Measurements from ENCODE around the gene DSCAML1.

DSCAML1 gene

DNA sequence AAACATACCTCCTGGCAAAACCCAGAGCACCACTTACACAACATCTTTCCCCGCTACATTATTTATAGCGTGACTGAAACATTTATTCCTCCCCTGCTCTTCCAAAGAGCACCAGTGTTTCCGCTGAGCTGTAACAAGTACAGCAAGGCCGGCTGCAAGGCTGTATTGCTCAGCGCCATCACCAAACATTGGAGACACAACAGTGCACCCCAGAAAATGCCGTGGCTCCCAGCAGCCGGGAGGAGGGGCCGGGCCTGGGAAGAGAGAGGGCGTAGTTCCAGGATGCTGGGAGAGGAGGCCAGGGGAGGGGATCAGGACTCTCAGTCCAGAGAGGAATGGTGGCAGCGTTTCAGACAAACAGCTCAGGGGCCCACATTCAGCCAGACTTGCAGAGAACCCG lies 133.2 kb downstream of the DSCAML1 start:
- no peak for DNase-seq (ENCODE audit: low read depth)

DNA sequence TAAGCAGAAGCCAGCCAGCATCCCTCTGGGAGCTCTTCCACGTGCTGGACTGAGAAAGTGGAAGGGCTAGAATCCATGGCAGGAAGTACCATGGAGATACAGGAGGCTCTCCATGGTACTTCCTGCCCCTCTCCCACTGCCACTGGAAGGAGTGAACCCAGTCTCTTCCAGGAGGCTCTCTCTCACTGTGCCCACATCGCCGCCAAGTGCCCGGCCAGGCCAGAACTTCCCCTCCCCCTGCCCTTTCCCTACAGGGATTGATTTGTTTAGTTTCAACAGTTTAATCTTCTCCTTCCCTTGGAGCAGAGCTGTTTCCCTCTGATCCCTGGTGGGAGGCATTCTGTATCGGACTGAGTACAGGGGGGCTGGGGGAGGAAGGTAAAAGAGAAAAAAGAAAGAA lies 133.6 kb downstream of the DSCAML1 start:
- DNase-seq (ENCODE audit: low read depth): no peak

DNA sequence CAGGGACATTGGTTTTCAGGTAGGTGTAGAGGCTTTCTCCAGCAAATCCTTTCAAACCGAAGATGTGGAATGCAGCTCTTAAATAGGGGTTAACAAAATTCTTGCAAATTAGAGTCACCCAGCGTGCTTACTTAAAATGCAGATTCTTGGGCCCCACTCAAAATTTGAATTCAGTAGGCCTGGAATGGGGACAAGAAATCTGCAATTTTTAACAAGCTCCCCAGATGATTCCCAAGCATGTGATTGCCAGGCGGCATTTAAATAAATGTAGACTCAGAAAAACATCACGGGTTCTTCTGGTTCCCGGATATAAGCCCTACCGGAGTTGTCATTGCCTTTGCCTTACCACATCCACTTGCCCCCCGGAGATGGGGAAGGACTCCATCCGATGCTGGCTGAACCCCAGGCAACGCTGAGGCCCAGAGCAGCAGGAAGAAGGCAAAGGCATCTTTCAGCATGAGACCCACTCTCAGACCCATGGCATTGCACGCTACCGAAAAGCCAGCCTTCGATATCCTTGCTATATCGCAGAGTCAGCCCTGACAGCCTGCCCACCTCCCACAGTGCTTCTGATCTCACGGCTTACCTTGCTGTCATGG lies 134.2 kb downstream of the DSCAML1 start:
- no peak for DNase-seq (ENCODE audit: low read depth)

DNA sequence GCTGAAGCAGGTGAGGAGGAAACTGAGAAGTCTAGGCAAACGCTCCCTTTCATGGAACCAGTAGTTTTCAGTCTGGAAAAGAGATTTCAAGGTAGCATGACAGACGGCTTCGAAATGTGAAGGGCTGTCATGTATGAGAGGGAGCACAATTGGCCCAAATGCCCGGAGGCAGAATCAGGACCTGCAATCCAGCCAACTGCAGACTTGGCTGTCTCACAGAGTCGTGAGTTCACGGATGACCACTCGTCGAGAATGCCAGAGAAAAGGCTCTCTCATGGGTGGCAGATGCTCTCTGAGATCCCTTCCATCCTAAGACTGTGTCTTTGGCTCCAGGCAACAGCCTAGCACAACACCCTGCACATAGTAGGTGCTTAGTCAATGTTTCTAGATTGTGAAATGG lies 134.8 kb downstream of the DSCAML1 start:
- no peak for DNase-seq (ENCODE audit: low read depth)

DNA sequence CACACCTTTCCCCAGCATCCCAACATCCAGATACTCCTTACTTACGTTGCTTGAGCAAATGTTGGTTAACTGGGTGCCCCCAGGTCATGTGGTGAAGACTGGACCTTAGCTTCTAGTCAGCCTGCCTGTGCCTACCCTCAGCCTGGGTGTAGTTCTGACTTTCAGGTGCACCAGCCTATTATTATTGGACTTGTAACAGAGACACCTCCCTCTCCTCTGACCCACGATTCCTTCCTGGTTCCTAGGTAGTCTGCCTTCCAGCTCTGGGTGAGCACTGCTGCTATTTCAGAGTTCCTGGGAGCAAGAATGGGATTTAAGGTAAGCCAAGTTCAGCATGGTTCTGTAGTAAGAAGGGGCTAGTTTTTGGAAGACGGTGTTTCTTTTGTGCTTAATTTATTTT lies 138.2 kb downstream of the DSCAML1 start:
- DNase-seq (ENCODE audit: low read depth): no peak

DNA sequence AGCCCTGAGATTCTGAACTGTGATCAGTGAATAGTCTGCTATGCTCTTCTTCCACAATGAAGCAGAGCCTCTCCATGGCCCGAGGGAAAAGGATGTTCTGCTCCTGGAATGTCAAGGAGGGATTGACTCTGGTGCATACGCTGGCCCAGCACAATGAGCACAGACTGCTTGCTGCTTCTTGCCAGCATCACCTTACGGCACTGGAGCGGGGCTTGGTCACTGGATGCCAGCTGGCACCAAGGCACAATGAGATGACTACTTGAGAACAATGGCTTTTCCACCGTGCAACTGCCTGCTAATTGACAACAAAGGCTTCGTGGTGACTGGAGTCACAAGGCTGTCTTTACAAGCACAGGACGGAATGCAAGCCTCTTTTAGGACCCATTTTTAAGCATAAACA lies 139.2 kb downstream of the DSCAML1 start:
- no peak for DNase-seq (ENCODE audit: low read depth)

DNA sequence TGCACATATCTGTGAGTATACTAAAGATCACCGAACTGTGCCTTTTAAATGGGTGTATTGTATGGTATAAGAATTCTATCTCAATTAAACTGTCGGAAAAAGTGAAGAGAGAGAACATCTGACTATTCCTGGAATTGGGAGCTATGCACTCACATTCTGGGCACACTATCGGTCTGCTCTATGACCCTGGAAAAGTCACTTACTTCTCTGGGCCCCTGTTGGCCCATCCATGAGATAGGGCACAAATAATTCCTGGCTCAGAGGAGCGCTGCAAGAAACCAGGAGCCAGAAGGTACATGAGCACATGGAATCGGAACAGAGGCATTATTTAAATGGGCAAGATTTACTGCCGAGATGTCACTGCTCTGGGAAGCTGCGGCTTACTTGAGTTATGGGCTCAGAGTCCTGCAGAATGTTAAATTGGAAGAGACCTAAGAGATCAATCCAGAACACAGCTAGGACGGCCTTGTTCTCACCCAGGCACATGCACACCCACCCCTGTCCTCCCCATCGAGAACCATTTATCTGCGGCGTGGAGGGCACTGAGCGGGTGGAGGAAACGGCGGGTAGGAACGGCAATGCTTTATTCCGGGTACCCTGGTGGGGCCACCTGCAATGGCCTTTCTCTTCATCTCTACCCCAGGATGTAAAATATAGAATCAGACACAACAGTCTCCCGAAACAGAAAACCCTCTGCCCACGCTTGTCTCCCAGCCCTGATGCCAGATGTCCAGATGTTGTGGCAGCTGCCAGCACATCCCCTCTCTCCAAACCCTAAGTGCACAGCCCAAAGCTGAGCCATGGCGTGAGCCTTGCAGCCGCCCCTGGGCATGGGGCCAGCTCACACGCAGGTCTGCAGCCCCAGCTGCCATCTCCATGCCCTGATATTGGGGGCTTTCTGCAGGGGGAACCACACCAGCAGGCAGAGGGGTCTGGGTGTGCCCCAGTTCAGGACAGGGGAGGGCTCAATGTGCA lies 142.4 kb downstream of the DSCAML1 start:
- DNase-seq (ENCODE audit: low read depth): no peak

DNA sequence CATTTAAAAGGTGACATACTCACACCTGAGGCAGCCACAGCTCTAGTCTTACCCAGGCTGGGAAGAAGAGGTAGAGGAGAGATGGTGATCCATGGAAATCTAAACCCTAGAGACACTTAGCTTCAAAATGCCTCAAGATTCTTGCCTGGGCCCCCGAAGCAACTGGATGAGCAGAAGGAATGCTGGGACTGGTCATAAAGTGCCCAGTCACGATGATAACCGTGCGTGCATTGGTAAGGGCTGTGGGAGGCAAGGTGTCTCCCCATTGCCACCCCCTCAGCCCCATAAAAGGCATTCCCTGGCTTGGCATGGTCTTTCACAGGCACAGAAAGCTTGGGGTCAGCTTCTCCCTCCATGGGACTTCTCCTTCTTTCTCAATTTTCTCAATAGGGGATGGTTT lies 144.5 kb downstream of the DSCAML1 start:
- DNase-seq (ENCODE audit: low read depth): no peak

DNA sequence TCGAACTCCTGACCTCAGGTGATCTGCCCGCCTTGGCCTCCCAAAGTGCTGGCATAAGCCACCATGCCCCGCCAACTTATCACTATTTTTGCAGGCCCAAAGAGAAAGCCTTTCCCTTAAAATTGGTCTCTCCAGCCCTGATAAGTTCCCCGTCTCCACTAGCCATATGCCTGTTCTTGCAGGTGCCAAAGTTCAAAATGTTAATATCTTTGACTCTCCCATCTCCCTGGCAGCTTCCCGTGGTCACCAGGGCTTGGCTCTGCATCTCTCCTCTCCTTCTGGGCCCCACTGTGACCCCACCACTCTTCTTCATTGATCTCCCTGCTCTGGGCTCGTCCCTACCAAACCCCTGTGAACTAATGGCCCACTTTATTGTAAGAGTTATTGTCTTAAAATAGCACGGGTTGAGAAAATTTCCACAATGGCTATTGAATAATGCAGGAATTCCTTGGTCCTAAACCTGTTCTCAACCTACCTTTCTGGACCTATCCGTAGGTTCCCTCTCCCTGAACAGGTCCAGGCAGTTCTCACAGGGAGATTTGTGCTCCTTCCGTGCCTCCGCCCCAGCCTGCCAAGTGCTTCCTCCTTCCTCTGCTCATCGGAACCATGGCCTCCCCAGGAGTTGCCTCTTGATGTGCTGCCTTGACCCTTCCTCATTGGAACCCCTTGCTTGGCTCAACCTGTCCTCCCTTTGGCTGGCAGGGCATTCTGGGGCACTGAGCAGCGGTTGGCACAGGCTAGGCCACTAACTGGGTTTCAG lies 147.5 kb downstream of the DSCAML1 start:
- DNase-seq (ENCODE audit: low read depth): no peak

DNA sequence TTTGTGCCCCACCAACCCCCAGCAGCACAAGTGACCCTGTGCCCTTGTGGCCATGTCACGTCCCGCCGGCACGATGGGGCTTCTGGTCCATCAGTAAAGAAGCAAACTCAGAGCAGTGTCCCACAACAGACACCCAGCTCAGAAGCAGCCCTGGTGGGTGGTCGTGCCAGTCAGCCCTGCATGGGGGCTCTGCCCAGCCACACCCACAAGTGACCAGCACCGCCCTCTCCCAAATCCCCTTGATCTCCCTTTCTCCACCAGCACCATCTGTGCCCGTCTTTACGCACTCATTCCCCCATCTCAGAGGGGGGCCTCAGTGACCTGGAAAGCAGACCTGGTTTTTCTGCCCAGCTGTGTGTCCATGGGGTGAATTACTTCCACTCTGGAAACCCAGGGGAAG lies 149.1 kb downstream of the DSCAML1 start:
- no peak for DNase-seq (ENCODE audit: low read depth)

DNA sequence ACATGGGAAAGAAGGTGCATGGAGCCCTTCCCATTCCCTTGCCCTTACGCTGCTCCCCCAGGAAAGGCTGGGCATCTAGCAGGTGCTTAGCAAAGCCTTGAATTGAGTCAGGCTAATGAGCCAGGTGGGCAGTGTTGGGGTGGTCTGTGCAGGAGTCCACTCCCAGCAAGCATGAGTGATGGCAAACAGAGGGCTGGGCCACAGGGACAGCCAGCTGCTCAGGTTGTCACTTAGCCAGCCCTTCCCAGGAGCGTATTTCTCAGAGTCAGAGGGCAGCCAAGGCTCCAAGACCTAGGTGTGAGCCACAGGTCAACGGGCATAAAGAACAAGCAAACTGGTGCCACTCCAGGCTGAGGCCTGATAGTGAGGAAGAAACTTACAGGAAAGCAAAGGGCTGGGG lies 149.8 kb downstream of the DSCAML1 start:
- DNase-seq (ENCODE audit: low read depth): no peak

DNA sequence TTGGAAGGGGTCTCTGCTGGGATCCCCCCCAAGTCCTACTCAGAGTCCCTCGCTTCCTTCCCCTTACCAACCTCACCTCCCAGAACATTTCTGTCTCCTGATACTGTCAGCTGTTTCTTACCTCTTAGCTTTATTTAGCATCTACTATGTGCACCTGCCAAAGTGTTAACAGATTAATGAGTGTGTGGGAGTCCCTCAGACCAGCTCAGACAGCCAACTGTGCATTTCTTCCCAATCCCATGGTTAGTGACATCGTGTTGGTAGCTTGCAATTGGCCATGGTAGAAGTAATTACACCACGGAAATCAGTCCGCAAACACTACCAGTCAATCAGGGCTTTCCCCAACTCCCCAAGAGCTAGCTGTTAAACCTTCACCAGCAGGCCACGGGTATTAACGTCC lies 150.6 kb downstream of the DSCAML1 start:
- no peak for DNase-seq (ENCODE audit: low read depth)

DNA sequence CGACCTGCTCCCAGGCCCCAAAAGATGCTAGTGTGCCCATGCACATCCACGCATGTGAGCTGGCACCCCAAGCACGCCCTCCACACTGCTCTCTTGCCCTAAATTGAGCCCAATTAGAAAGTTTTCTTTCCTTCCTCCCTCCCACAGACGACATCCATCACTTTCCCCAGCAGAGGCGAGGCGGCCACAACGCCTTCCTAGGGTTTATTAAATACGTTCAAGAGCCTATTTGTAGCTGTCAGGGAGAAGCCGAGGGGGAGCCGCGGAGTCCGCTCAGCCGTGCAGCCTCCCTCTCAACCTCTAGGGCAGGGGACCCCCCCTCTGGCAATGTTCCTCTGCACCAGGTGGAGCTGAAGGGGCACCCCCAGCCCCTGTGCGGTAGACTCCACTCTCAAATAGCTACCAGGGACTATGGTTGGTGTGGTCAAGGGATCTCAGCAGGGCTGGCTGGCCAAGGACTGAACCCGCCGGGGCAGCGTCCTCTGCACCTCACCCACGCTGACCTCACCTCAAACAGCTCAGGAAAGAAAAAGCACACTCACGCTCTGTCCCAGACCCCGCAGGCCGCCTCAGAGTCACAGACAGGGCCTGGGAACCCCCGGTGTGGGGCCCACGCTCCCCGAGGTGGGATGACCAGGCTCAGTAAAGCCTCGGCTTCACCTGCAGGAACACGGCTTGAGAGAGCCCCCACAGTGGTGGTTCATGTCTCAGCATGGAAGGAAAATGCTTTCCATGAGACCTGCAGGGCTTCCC lies 152.4 kb downstream of the DSCAML1 start:
- DNase-seq (ENCODE audit: low read depth): no peak

DNA sequence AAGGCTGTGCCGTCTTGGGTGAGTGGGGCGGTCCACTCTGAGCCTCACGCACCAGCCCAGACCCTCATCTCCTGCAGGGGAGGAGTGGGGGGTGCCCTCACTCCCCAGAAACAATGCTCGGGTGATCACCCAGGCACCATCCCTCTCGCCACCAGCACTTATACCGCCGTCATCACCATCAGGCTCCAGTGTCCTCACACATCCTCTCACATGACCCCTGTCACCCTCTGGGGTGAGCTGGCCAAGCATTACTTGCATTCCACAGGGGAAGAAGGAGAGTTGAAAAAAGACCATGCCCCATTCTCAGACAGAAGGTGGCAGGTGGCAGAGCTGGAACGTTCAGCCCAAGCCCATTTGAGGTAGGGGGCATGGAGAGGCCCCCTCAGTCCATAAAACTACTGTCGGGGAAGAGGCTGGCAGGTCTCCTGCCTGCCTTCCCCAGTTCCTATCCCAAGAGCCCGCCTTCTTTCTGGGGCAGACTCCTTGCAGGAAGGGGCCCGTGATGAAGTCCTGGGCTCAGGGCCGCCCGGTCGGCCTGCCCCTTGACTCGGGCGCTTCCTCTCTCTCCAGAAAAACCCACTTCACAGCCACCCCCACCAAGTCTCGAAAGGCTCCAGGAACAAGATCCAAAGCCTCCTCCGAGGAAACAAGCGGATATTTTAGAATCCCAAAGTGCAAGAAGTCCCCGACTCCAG lies 153.3 kb downstream of the DSCAML1 start:
- no peak for DNase-seq (ENCODE audit: low read depth)

DNA sequence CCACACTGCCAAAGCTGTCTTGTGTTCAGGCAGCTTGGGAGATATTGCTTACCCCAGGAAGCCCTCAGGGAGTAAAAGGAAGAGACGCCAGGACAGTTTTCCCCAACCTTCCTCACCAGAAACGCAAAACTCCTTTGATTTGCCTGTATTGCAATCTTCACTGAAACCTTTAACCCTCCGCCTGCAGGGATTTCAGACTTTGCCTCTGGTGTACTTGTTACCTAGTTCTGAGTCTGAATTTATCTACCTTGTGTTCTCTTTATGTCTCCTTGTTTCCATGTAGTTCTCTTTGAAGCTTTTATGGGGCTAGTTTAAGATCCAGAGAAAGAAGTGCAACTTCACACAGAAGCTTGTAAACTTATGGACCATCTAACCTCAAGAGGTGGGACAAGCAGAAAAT lies 154.2 kb downstream of the DSCAML1 start:
- DNase-seq (ENCODE audit: low read depth): no peak

DNA sequence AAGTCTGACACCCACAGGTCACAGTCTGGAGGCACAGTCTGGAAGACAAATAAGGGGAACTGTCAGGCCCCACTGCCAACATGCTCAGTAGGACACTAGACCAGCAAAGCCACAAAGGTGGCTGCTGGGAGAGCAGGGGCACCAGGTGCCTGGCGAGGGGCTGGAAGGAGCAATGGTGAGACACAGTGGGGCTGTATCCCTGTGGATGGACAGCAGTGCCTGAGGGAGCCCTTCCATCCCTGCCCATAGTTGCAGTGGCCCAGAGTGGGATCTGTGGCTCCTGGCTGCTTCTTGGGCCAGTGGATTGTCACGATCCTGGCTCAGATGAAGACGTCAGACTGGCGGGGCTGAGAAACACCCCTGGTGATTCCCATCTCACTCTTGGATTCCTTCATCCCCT lies 154.6 kb downstream of the DSCAML1 start:
- DNase-seq (ENCODE audit: low read depth): no peak

DNA sequence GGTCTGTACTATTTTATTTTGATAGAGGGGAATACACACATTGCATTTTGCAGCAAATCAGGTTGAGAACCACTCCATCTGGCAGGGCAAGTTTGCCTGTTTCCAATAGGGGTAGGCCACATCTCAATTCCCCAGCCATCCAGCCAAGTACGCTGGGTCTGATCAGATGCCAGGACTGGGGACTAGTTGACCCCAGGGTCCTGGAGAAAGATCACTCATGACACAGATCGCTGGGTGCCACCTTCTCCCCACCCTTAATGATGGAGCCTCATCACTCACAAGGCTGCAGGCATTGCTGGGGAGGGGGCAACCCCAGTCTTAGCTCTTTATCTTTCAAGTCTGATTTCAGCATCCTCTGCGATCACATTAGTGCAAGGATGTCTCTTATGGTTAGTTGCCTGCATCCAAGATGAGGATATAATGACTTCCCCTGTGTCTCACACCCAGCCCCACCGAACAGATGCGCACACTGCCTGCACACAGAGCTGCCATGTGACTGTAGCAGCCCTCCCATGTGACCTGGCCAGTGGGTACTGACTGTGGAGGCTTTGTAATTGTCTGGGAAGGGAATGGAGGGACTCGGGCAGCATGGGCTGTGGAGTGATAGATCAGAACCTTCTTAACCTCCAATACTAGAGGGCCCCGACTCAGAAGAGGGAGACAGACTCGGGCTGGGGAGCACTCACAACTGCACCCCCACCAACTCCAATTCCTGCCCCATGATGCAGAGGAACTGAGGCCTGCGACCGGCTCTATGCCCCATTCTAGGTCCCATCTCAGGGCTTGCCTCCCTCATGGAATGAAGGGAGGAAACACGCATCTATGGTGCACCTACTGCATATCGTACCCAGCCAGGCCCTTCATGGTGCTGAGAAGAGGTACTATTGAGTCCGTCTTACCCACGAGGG lies 155.8 kb downstream of the DSCAML1 start:
- DNase-seq (ENCODE audit: low read depth): no peak

DNA sequence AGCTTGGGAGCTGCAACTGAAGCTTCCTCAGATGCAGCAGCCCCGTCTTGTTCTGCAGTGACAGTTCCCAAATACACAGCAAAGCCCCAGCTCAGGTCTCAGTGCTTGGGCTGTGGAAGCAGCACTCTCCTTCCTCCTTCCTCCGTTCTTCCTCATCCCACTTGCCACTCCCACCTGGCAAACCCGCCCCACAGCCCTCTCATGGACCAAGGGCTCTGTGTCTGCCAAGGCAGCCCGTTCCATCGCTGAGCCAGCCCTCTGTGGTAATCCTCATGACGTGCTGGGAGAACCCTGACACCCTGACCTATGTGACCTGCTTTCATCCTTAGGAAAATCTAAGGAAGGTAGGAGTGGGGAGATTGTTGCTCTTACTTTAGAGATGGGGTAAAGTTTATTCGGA lies 157.0 kb downstream of the DSCAML1 start:
- no peak for DNase-seq (ENCODE audit: low read depth)

DNA sequence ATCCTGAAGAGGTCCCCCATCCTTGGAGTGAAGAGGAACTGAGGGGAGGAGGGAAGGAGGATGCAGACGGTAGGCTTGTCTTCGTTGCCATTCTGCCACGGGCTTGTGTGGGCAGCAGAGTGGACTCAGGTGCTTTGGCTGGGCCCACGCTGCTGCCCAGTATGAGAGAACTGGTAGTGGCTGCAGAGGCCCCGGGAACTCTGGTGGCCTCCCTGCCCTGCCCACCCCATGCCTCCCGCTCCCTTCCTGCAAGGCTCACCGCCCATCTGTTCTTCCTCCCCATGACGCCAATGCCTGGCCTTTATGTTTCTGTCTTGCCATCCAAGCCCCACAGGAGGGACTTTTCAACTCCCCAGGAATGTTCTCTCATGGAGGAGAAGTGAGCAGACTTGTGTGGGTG lies 157.4 kb downstream of the DSCAML1 start:
- DNase-seq (ENCODE audit: low read depth): no peak

DNA sequence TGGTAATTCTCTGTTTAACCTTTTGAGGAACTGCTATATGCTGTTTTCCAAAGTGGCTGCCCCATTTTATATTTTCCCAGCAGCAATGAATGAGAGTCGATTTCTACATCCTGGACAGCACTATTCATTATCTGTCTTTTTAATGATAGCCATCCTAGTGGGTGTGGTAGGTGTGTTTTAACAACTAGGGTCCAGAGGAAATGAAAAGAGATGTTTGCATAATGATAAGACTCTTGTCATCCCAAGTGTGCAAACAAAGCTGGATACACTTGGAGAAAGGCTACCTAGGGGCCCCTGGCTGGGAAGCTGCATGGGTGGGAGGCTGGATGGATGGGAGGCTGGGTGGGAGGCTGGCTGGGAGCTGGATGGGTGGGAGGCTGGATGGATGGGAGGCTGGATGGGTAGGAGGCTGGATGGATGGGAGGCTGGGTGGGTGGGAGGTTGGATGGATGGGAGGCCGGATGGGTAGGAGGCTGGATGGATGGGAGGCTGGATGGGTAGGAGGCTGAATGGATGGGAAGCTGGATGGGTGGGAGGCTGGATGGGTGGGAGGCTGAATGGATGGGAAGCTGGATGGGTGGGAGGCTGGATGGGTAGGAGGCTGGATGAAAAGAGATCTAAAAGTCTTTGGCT lies 158.0 kb downstream of the DSCAML1 start:
- no peak for DNase-seq (ENCODE audit: low read depth)
